ENCODE results near the gene CD180.

CD180 gene

DNA sequence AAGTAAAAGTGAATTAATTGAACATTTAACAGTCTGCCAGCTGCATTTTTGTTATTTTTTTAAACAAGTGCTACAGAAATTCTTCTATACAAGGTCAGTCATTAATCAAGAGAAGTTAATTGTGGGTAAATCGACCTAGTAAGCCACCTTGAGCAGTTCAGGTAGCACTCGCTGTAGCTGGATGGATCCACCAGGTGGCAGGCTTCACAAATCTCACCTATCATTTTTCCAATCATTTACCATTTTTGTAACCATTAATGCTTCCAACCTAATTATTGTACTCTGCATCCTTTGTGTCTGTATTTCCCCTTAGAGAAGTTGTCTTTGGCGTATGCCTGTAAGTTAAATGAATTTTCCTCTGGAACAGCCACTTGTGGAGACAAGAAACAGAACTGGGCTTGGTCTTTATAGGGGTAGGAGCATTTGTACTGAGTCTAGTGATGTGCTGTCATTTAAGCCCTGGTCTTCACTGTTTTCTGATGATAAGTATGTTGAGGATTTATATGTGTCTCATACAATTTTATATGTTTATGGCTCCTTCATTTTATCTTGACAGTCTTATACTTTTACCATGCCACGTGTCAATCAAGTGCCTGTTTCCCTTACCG lies 39.5 kb downstream of the CD180 start:
- no peak for DNase-seq

DNA sequence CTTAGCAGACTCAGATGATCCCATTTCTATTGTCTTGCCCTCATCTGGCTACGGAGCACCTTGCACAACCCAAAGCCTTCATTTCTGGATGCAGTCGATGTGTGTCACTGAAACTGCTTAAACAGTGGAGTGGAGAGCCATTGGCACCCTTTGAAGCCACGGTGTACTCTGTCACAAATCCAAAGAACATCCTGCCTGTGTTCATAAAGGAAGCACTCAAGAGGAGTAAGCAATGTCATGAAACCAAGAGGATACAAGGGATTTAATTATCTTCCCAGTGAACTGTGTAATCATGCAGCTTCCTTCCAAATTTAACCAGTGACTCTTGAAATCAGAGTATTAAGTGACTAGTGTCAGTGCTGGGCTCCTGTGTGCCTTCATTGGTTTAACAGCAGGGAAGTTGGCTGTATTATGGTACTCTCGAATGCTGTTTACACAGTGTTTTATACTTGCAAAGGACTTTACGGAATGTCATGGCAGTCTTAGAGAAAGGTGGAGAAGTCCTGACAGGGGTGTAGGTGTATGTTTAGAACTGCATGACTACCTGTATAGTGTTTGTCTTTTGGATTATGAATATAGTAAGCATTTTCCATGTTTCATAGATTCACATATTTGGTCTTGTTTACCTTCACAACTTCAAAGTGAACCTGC lies 41.9 kb downstream of the CD180 start:
- DNase-seq, result peak; percentile 7

DNA sequence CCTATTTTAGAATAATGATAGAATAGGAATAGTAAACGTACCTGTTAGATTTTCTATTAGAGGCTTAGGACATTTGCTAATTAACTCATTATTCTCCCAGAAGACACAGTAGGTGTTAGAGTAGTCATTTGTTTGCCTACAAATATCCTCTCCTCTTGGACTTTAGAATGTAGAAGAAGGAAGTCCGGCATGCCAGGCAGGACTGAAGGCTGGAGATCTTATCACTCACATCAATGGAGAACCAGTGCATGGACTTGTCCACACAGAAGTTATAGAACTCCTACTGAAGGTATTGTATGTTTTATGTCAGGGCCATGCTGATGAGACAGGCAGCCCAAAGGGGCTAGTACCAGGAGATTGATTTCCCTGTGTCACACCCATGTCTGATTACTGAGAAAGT lies 43.3 kb downstream of the CD180 start:
- DNase-seq, result no peak

DNA sequence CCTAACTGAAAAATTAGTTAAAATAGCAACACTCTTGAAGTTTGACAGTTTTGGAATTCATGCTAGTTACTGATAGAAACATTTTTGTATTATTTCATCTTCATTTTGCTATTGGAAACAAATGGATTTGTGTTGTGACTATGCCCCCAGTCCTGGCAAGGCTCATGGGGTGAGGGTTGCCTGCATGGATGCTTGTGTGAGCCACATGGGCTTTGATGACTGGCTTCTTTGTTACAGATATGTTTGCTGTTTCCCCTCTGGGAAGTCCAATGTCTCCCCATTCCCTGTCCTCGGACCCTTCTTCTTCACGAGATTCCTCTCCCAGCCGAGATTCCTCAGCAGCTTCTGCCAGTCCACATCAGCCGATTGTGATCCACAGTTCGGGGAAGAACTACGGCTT lies 44.2 kb downstream of the CD180 start:
- no peak for DNase-seq

DNA sequence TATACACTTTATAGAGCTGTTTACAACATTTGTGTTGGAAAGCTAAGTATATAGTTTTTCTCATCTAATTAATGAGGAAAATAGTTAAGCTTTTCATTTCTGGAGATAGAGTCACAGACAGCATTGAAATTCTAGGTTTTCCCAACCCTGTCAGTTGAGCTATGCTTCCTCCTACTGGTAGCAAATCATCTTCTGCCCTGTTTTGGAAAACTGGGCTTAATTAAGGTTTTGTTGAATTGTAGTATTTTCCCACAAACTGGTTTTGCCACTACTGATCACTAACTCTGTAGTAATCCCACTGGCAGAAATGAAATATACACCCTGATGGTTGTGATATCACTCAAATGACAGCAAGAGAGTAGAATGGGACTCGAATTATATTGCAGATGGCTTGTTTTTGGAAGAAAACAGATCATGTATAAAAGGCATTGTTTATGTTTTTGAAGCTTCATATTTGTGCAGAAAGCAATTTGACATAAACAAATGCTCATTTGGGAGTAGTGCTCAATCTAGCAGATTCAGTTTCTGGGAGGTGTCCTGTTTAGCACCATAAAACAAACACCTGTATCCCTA lies 46.6 kb downstream of the CD180 start:
- no peak for DNase-seq

DNA sequence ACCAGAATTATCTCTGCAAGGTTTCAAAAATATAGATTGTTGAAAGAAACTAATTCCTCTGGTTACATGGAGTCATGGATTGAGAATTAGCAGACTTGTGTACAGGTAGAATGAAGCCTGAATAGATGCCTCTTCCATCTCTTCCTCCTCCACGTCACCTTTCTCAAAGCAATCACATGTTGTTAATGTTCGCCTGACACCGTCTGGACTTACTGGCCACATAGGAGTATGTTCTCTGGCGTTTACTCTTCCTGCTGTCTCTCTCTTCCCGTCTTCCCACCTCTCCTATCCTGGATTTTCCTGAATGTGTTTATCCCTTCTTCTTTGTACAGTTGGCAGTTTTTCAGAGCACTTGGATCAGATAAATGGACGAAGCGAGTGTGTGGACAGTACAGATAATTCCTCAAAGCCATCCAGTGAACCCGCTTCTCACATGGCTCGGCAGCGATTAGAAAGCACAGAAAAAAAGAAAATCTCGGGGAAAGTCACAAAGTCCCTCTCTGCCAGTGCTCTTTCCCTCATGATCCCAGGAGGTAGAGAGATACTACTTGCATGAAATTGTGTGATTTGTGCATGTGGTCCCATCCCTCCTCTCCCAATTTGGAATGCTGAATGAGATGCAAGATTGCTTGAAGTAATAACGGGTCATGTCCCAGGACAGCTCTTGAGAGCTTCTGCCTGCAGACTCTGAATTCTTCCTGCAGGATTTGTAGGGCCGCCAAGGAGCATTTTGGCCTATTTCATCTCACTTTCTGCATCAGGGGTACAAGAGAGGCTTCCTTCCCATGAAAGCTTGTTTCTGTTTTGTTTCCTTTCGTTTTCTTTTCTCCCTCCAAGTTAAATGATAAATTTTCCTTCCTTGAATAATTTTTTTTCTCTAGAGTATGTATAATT lies 47.3 kb downstream of the CD180 start:
- no peak for DNase-seq

DNA sequence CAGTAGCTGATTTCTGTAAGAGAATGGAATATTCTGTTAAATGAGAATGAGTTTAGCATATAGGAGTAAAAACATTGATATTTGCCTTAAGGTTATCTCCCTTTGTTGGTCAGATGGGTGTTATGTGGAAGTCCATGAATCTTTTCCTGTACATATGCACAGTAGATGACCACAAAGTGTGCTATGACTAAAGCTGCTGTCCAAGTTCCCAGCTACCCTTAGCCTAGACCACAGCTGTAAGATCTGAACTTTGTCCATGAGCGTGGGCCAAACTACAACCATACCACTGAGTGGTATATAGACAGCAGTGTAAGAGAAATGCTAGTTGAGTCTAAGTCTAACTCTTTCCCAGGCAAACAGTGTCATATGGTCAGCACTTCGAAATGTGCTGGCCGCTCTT lies 48.8 kb downstream of the CD180 start:
- DNase-seq, result no peak

DNA sequence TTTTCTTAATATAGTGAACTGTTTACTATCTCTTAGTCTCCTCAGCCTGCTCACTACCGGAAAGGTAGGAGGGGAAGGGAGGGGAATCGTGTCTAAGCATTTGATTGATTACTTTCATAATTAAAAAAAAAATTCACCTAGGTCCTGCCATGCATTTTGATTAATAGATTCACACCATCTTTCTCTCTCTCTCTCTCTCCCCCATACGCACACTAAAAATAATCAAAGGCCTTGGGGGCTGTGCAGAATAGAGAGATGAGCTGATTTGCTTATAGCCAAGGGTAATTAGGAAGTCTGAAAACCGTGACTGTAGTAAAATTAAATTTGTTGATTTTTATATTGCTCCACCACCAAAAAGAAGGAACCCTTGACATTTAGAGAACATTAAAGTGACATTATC lies 49.6 kb downstream of the CD180 start:
- DNase-seq, result no peak

DNA sequence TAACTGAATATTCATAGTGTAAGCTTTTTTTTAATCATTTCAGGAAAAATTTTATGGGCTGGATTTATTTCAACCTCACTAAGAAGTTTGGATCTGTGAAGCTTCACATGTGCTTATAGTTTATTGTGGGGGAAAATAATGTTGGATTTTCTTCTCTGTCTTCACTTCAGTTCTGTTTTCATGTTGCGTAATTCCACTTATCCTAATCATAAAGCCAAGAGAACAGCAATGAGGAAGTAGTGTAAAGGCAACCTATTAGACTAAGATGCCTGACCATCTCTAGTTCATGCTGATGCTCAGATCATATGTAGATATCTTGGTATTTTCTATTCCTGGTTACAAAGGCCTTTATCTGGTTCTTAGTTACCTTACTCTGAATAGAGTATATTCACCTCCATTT lies 50.0 kb downstream of the CD180 start:
- no peak for DNase-seq

DNA sequence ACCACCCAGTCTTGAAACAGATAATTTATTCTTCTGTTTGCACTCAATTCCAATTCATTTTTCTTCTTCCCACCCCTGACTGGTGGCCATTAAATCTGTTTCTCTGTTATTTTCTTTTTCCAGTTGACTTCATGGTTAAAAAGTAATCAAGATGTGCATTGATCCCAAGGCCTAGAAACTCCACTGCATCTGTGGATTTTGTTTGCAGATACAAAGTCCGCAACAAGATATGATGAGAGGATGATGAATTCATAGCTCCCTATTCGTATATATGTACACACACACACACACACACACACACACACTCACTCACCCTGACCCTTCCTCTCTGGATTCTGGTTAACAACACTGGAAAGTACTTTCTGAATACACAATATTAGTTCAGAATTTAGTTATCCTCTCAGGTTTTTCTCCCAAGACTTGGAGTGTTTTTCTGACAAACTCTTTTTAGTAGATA lies 52.4 kb downstream of the CD180 start:
- DNase-seq, result no peak

DNA sequence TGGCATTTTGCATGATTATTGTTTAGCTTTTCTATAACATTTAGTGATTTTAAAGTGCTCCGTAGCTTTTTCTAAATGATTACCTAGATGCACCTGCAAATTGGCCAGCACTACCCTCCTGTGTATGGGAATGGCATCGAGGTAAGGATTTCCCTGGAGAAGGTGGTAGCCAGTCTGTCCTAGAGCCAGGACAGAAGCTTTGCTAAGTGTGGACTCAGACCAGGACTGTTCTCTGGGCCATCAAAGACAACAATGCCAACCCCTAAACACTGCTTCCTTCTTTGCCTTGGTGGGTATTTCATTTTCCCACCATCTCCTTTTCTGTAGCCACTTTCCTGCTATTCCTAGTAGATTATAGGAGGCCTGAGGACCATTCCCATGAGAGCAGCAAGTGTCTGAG lies 53.0 kb downstream of the CD180 start:
- DNase-seq, result no peak

DNA sequence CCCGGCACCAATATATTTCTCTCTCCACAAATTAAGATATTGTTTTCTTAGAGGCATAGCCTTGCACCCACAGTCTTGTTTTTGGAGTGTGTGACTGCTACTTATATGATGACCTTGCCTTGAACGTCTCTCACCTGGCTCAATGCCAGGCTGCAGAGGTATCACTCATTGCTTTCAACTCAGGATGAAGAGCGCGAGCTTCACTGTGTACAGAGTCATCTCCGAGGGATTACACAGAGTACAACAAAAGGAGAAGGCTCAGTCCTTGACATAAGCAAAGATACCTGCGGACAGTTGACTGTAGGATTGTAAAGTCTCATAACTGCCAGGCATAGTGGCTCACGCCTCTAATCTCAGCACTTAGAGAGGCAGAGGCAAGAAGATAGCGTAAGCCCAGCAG lies 53.8 kb downstream of the CD180 start:
- no peak for DNase-seq

DNA sequence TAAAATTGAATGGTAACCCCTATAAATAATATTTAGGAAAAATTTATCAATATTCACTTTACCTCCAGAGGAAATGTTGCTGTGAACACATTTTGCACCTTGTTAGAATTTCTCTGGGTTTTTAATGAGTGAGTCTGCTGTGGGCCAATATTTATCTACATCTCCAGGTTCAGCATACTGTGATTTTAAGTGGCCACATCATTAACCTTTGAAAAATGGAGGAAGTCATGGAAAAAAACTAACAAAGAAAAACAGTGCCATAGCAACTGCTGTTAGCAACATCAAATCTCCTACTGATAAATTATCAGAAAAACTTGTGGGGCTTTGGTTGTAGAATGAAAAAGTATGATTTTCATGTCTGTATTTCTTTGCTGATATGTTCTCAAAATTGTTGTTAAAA lies 55.0 kb downstream of the CD180 start:
- no peak for DNase-seq

DNA sequence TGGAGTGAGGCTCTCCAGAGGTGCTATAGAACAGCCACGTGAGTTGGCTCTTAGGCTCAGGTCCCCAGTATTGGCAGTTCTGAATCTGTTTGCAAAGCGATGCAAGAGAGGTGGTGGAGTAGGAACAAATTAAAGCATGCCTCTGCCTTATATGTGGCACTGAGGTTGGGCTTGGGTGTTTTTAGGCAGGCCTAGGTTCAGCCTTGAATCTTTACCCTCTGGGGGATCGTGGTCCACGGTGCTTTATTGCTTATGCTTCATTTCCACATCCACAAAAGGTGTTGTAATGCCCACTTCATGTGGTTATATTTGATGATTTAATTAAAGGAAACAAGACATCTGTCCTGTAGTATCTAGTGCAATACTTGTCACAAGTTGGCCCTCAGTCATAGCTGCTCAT lies 56.2 kb downstream of the CD180 start:
- no peak for DNase-seq

DNA sequence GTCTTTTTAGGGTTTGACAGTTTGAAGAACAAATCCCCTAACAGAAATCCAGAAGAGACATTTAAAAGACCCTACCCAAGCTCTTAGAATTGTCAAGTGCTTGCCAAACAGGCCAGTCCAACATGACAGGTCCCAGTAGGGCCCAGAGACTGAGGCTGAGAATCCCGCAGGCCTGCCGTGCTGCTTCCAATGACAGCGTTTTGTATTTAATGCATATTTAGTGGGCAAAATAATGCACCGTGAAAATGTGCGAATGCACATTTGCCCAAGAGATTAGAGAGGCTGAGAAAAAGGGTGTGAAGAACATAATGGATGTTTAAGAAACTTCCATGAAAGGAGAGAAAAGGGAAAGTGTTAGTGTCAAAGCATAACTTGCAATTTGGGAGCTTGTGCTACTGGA lies 57.6 kb downstream of the CD180 start:
- no peak for DNase-seq

DNA sequence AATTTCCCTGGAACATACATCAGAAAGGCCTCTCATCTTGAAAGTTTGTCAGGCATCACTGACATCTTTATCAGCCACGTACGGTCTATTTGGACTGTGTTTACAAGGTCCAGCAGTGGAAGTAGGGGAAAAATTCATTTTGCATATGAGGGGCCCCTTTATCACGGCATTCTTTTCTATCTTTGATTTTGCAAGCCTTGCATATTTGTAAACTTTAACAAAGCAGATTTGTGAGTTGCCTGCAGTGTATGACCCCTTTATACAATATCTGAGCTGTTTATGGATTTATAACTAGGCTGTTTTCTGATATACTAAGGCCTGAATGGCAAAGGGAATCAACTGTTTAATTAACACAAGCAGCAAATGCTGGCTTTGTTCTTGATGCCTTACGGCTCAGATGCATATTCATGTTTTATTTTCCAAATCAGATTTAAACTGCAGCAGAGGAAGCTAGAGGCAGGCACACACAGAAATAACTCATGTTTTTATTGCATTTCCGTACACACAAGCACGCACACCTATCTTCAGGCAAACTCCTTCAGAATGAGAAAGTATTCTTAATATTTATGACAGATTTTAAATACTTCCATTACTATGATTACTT lies 61.1 kb downstream of the CD180 start:
- no peak for DNase-seq

DNA sequence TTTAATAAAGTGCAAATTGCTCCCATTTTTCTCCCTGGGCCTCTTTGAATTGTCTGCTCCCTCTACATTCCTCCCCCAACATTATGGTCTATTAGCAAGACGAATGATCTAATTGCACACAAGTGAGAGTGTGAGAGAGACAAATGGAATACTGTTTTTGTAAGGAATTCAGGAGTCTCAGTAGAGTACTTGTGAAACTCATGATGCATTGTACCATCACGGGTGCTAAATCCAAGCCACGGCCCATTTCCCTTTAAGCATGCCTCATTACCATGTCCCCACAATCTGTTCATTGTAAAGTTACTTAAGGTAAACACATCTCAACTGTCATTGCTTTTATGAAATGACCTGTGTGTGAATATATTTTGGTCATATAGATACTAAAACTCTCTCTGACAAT lies 62.8 kb downstream of the CD180 start:
- no peak for DNase-seq

DNA sequence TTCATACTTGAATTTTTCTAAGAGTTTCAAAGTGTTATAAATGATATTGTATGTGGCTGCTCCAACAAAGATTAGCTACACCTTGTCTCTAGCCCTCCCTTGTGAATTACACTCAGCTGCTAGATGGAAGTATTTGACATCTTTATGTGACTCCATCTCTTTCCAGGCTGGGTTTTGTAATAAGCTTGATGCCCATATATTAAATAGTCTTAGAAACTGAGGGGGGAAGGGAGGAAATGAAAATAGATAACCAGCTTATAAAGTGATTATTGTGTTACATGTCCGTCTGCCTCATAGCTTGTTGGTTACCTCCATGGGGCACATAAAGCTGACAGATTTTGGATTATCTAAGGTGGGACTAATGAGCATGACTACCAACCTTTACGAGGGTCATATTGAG lies 63.4 kb downstream of the CD180 start:
- no peak for DNase-seq

DNA sequence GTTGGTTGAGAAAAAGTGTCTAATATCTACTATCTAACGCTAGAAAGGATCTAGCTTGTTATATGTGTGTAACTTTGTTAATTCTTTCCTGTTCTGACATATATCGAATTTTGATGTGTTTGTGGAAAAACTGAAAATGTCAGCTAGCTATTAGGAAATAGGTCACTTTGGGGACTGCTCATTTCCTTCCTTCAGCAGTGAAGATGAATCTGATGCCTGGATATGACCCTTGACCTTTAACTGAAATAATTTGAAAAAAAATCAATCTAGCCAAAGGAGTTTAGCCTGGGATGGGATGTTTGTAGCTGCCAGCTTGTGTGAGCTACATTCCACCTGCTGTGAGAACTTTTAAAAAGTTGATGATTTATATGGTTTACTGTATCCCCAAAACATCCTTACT lies 66.8 kb downstream of the CD180 start:
- DNase-seq, result no peak
